HepG2 (cell line): Measurements from ENCODE around the gene RASL12. TPM values are rescaled to one million over a fixed set of nuclear protein-coding genes. Genes with fewer than 3 reads are reported as not detected.

Experiments
- BRF2 ChIP-seq: sonication (generic); formaldehyde crosslinking; IDR thresholded peaks from 2 replicates; pipeline ENCODE4 v1.8.1; 2022; ENCODE audit warnings: mild to moderate bottlenecking, missing genetic modification reagents
- ELF1 ChIP-seq: sonication (generic); formaldehyde crosslinking; IDR thresholded peaks from 2 replicates; pipeline ENCODE4 v1.4.0; 2020; ENCODE audit warnings: missing genetic modification reagents
- HINFP ChIP-seq: sonication (generic); formaldehyde crosslinking; IDR thresholded peaks from 2 replicates; pipeline ENCODE4 v1.4.0; 2020; ENCODE audit warnings: low read depth, mild to moderate bottlenecking, missing genetic modification reagents
- KDM4B ChIP-seq: sonication (generic); formaldehyde crosslinking; IDR thresholded peaks from 2 replicates; pipeline ENCODE4 v1.4.0; 2020; ENCODE audit warnings: missing genetic modification reagents
- NBN ChIP-seq: fragments of 450-650 bp; conservative IDR thresholded peaks from 2 replicates; pipeline ENCODE4 v1.6.1; 2017
- ONECUT2 ChIP-seq: sonication (generic); formaldehyde crosslinking; IDR thresholded peaks from 2 replicates; pipeline ENCODE4 v1.4.0; 2020; ENCODE audit warnings: missing genetic modification reagents
- PHF5A ChIP-seq: IDR thresholded peaks from one replicate; pipeline ENCODE4 v1.6.1; 2018; ENCODE audit warnings: low read depth, missing genetic modification reagents; ENCODE audit not compliant: unreplicated experiment
- POGZ ChIP-seq: sonication (generic); formaldehyde crosslinking; IDR thresholded peaks from 2 replicates; pipeline ENCODE4 v1.4.0; 2020; ENCODE audit warnings: mild to moderate bottlenecking, missing genetic modification reagents
- RFXAP ChIP-seq: sonication (generic); formaldehyde crosslinking; IDR thresholded peaks from 2 replicates; pipeline ENCODE4 v1.4.0; 2020; ENCODE audit warnings: missing genetic modification reagents, borderline replicate concordance
- SMC3 ChIP-seq: IDR thresholded peaks from 2 replicates; pipeline ENCODE4 v1.6.1; 2011; ENCODE audit warnings: low read length, improper control_type of control experiment
- SP5 ChIP-seq: IDR thresholded peaks from 2 replicates; pipeline ENCODE4 v1.6.1; 2016; ENCODE audit warnings: low read depth, borderline replicate concordance
- SRF ChIP-seq: IDR thresholded peaks from 2 replicates; pipeline ENCODE4 v1.6.1; 2011; ENCODE audit warnings: mild to moderate bottlenecking, low read depth, low read length, moderate library complexity
- TARDBP ChIP-seq: sonication (generic); formaldehyde crosslinking; IDR thresholded peaks from 2 replicates; pipeline ENCODE4 v1.8.0; 2022; ENCODE audit warnings: mild to moderate bottlenecking, missing genetic modification reagents
- TOPORS ChIP-seq: sonication (generic); formaldehyde crosslinking; IDR thresholded peaks from 2 replicates; pipeline ENCODE4 v1.8.0; 2023; ENCODE audit warnings: mild to moderate bottlenecking, missing genetic modification reagents
- TP53 ChIP-seq: sonication (generic); formaldehyde crosslinking; conservative IDR thresholded peaks from 2 replicates; pipeline ENCODE4 v1.4.0; 2020; ENCODE audit warnings: missing genetic modification reagents
- ZBTB1 ChIP-seq: sonication (generic); formaldehyde crosslinking; IDR thresholded peaks from 2 replicates; pipeline ENCODE4 v1.4.0; 2020; ENCODE audit warnings: missing genetic modification reagents, borderline replicate concordance
- ZBTB42 ChIP-seq: sonication (generic); formaldehyde crosslinking; IDR thresholded peaks from 2 replicates; pipeline ENCODE4 v1.5.0; 2020; ENCODE audit warnings: mild to moderate bottlenecking, missing genetic modification reagents
- ZBTB8A ChIP-seq: sonication (generic); formaldehyde crosslinking; IDR thresholded peaks from 2 replicates; pipeline ENCODE4 v1.4.0; 2020; ENCODE audit warnings: mild to moderate bottlenecking, low read depth, missing genetic modification reagents, borderline replicate concordance
- ZFP1 ChIP-seq: IDR thresholded peaks from 2 replicates; pipeline ENCODE4 v1.6.1; 2016
- ZMAT3 ChIP-seq: sonication (generic); formaldehyde crosslinking; conservative IDR thresholded peaks from 2 replicates; pipeline ENCODE4 v1.7.0; 2021; ENCODE audit warnings: missing genetic modification reagents
- ZNF180 ChIP-seq: sonication (generic); formaldehyde crosslinking; IDR thresholded peaks from 2 replicates; pipeline ENCODE4 v1.4.0; 2020; ENCODE audit warnings: low read depth, missing genetic modification reagents, borderline replicate concordance
- ZNF224 ChIP-seq: sonication (generic); formaldehyde crosslinking; IDR thresholded peaks from 2 replicates; pipeline ENCODE4 v1.5.0; 2020; ENCODE audit warnings: mild to moderate bottlenecking, missing genetic modification reagents
- ZNF274 ChIP-seq: sonication (generic); formaldehyde crosslinking; IDR thresholded peaks from 2 replicates; pipeline ENCODE4 v1.5.1; 2020; ENCODE audit warnings: mild to moderate bottlenecking, missing genetic modification reagents
- ZNF792 ChIP-seq: IDR thresholded peaks from 2 replicates; pipeline ENCODE4 v1.6.1; 2016
- ZNF878 ChIP-seq: sonication (generic); formaldehyde crosslinking; IDR thresholded peaks from 2 replicates; pipeline ENCODE4 v1.8.1; 2023; ENCODE audit warnings: mild to moderate bottlenecking, missing genetic modification reagents, moderate library complexity
- ZSCAN21 ChIP-seq: sonication (generic); formaldehyde crosslinking; IDR thresholded peaks from 2 replicates; pipeline ENCODE4 v1.8.0; 2022; ENCODE audit warnings: mild to moderate bottlenecking, missing genetic modification reagents, moderate library complexity, borderline replicate concordance
- polyA plus RNA-seq, 8 experiments: library from polyadenylated mRNA; depleted of rRNA in 3 of 8; stranded (reverse) in 7 of 8; unstranded in 1 of 8; fragments of >200 nt; fragmentation: Illumina TruSeq in 4 of 8; extraction: Trizol in 4 of 8; gene quantifications; 2 replicates each; pipeline versions ENCODE4 v1.2.1 to v1.2.3, GENCODE V29; 2011 to 2016; ENCODE audit warnings: low read depth in 4 of 8, missing spikeins in 1 of 8, mixed read lengths in 1 of 8; ENCODE audit not compliant: insufficient read depth in 1 of 8
- total RNA-seq, 5 experiments: library from RNA; depleted of rRNA; stranded (reverse); fragments of >200 nt; fragmentation: Illumina TruSeq; extraction: Trizol; gene quantifications; 2 replicates each; pipeline ENCODE4 v1.2.3, GENCODE V29; 2016; ENCODE audit warnings: low read depth in 1 of 5
- TF ChIP-seq, protein P1 (sequence below): IDR thresholded peaks from 2 replicates; pipeline ENCODE4 v1.6.1; 2016; ENCODE audit warnings: control low read depth
- TF ChIP-seq, protein P2 (sequence below): sonication (generic); formaldehyde crosslinking; IDR thresholded peaks from 2 replicates; pipeline ENCODE4 v1.9.0; 2021; ENCODE audit warnings: missing genetic modification reagents, mild to moderate bottlenecking, borderline replicate concordance

The RASL12 gene
- total and polyA plus RNA-seq, 2 of the 13 experiments (the other 11 are each of a cell fraction or from before 2014, with no cell fraction given), result 0.16 to 0.55 TPM

- TF ChIP-seq ZBTB8A (no peak), ZSCAN21 (CRISPR knock-in tag) (peak; percentile 53; the same call in 1 of the 2 replicates), ZBTB42 (no peak), NBN (no peak), ZNF274 (CRISPR knock-in tag) (no peak), ZNF180 (CRISPR knock-in tag) (no peak), ELF1 (CRISPR knock-in tag) (peak; percentile 46; the same call in 1 of the 2 replicates), ZBTB1 (CRISPR knock-in tag) (no peak), POGZ (CRISPR knock-in tag) (peak; percentile 55), HINFP (CRISPR knock-in tag) (no peak), TP53 (CRISPR knock-in tag) (0 out of 2 replicates have a peak, but pooled peaks have one; percentile 25), SP5 (CRISPR knock-in tag) (no peak; the same call in 1 of the 2 replicates), KDM4B (CRISPR knock-in tag) (no peak), PHF5A (peak; percentile 49), SRF (no peak), ZNF792 (CRISPR knock-in tag) (0 out of 2 replicates have a peak, but pooled peaks have one; percentile 49), ZFP1 (CRISPR knock-in tag) (peak; percentile 25; the same call in 1 of the 2 replicates), RFXAP (CRISPR knock-in tag) (peak; percentile 60; the same call in 1 of the 2 replicates), ZNF224 (CRISPR knock-in tag) (no peak), TARDBP (CRISPR knock-in tag) (peak; percentile 91), ZNF878 (CRISPR knock-in tag) (no peak), TOPORS (CRISPR knock-in tag) (peak; percentile 75; the same call in 1 of the 2 replicates), SMC3 (peak; percentile 90), ONECUT2 (CRISPR knock-in tag) (no peak), BRF2 (CRISPR knock-in tag) (no peak), ZMAT3 (CRISPR knock-in tag) (0 out of 2 replicates have a peak, but pooled peaks have one; percentile 82)
- TF ChIP-seq, protein P1, sequence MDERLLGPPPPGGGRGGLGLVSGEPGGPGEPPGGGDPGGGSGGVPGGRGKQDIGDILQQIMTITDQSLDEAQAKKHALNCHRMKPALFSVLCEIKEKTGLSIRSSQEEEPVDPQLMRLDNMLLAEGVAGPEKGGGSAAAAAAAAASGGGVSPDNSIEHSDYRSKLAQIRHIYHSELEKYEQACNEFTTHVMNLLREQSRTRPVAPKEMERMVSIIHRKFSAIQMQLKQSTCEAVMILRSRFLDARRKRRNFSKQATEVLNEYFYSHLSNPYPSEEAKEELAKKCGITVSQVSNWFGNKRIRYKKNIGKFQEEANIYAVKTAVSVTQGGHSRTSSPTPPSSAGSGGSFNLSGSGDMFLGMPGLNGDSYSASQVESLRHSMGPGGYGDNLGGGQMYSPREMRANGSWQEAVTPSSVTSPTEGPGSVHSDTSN (CRISPR knock-in tag), result peak; percentile 65
- TF ChIP-seq, protein P2, sequence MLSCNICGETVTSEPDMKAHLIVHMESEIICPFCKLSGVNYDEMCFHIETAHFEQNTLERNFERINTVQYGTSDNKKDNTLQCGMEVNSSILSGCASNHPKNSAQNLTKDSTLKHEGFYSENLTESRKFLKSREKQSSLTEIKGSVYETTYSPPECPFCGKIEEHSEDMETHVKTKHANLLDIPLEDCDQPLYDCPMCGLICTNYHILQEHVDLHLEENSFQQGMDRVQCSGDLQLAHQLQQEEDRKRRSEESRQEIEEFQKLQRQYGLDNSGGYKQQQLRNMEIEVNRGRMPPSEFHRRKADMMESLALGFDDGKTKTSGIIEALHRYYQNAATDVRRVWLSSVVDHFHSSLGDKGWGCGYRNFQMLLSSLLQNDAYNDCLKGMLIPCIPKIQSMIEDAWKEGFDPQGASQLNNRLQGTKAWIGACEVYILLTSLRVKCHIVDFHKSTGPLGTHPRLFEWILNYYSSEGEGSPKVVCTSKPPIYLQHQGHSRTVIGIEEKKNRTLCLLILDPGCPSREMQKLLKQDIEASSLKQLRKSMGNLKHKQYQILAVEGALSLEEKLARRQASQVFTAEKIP (CRISPR knock-in tag), result no peak
These were observed 34.8 kb downstream of the RASL12 start (continued) for GRCh38 chr15:65032801-65033537.
